HG02938 (cell line): Measurements from ENCODE around the gene ALPG.
"Not testable (repeated sequence)": the region's sequence is repeated elsewhere in the genome, so short reads cannot be mapped to it uniquely, and the experiment has no call there.

Source experiments
- ATAC-seq: cut with Tn5 transposase; IDR thresholded peaks from one replicate; pipeline ENCODE4 v1.9.1; 2021; ENCODE audit warnings: mild to moderate bottlenecking, moderate library complexity; ENCODE audit not compliant: unreplicated experiment

ALPG gene

DNA sequence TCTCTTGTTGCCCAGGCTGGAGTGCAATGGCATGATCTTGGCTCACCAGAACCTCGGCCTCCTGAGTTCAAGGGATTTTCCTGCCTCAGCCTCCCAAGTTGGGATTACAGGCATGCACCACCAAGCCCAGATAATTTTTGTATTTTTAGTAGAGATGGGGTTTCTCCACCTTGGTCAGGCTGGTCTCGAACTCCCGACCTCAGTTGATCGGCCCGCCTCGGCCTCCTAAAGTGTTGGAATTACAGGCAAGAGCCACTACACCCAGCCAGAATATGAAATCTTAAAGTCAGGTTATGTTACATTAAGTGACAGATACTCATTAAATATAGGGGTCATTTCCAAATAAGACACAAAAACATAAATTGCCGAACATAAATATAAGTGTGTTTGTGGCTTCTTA lies 12.2 kb upstream of the ALPG start:
- ATAC-seq = not testable (repeated sequence)

DNA sequence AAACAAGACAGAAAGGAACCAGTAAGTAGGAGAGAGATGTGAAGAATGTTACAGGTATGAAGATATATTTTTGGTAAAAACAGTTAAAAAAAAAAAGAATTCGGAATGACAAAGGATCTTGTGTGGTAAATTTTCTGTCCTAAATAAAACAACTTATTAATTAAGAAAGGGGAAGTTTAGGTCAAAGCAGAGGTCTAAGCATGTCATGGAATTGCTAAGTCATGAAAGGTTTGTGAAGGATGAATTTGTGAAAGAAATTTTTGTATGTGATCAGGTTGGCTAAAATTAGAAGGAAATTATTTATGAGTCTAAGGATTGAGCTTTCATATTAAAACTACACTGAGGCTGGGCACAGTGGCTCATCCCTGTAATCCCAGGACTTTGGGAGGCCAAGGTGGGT lies 11.1 kb upstream of the ALPG start:
- no peak for ATAC-seq

DNA sequence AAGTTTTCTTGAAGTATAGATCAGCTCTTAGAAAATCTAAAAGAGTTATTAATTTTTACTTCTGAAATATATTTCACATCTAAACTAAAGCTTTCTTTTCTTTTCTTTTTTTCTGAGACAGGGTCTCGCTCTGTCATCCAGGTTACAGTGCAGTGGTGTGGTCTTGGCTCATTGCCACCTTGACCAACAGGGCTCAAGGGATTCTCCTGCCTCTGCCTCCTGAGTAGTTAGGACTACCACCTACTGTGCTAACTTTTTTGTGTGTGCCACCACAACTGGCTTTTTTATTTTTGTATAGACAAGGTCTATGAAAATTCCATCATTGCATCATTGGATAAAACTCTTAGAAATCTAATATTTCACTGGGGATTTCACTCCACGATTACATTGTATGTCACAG lies 10.0 kb upstream of the ALPG start:
- ATAC-seq = no peak

DNA sequence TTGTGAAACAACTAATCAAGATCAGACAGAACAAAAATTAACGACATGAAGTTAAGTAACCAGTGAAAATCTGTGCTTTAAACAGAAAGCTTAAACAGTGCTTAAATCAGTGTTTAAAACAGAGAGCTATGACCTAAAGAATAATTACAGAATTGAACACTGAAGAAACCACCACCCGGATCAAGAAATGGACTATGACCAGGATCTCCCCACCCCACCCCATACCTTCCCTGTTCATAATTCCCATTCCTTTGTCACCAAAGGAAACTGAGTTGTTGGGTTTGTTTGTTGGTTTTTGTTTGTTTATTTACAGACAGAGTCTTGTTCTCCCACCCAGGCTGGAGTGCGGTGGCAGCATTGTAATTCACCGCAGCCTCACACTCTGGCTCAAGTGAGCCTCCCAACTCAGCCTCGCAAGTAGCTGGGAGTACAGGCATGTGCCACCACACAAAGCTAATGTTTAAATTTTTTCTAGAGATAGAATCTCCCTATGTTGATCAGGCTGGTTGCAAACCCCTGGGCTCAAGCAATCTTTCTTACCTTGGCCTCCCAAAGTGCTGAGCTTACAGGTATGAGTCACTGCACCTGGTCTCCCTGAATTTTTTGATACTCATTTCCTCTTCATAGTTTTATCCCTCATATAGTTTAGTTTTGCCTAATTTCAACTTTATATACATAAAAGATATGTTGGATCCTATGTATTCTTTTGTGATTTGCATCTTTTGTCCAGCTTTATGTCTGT lies 8.2 kb upstream of the ALPG start:
- ATAC-seq = no peak

DNA sequence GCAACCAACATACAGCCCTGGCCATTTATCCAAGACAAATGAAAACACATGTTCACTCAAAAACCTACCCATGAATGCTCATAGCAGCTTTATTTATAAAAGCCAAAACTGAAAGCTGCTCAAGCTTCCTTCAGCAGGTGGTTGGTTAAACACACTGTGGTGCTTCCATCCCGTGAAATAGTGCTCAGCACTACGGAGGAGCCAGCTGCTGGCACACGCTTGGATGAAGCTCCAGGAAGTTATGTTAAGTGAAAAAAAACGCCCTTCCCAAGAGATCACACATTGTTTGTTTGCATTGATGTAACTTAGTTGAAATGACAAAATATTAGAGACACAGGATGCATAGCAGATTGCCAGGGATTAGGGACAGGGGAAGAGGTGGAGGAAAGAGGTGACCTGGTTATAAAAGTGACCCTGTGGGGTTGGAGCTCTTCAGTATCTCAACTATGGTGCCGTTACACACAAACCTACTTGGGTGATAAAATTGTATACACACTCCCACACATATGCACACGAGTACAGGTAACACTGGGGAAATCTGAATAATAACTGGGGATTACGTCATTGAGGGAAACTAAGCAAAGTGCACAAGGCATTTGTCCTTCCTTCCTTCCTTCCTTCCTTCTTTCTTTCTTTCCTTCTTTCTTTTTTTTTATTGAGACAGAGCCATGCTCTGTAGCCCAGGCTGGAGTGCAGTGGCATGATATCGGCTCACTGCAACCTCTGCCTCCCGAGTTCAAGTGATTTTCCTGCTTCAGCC lies 6.2 kb upstream of the ALPG start:
- no peak for ATAC-seq

DNA sequence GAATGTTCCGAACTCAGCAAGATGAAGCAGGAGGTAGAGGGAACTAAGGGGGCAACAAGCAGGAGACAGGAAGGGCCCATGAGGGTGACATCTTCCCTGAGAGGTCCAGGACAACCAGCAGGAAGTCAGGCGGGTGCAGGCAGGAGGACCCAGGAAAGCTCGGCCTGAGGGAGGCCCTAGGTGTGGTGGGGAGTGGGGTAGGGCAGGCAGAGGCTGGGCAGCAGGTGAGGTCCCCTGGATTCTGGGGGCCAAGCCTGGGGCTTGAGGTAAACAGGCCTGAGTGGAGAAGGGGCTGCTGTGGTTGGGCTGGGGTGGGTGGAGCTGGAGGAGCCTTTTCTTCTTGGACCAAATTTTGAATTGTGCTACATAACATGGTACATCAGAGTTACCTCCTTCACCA lies 4.1 kb upstream of the ALPG start:
- ATAC-seq = no peak

DNA sequence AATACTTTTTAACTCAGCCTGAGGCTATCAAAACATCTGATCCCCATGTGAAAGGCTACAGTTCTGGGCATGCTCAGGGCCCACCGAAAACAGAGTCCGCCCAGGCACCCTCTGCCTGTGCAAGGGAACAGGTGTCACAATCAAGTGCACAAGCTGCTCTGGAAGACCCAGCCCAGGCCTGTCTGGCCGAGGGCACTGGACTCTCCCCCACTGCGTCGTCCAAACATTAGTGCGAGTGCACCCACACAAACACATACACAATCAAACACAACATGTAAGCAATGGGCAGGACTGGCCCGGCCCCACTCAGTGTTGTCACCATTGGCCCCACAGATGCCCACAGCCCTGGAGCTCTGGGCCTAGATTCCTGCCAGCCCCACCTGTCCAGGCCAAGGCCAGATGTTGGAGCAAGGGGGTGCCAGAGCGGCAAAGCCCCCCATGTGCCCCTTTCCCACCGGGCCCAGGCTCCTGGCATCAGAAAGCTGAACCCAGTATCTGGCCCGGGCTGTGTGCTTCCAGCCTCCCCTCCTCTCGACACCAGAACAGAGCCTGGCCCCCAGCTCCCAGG lies 617 bp upstream of the ALPG start:
- ATAC-seq = no peak

DNA sequence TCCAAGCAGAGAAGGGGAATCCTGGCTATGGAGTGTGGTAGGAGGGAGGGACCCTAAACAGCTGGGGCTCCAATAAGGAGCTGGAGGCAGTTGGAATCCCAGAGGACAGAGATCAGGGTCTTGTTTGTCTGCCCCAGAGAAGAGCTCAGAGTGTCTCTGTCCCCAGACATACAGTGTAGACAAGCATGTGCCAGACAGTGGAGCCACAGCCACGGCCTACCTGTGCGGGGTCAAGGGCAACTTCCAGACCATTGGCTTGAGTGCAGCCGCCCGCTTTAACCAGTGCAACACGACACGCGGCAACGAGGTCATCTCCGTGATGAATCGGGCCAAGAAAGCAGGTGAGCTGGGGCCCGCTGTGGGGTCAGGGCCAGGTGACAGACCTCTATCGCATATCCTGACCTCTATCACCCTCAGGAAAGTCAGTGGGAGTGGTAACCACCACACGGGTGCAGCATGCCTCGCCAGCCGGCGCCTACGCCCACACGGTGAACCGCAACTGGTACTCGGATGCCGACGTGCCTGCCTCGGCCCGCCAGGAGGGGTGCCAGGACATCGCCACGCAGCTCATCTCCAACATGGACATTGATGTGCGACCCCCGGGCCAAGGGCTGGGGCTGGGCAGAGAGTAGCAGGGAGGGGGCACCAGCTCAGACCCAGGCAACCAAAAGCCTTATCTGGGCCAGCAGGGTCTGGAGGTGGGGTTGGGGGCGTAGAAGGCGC lies 945 bp downstream of the ALPG start:
- ATAC-seq = not testable (repeated sequence)

DNA sequence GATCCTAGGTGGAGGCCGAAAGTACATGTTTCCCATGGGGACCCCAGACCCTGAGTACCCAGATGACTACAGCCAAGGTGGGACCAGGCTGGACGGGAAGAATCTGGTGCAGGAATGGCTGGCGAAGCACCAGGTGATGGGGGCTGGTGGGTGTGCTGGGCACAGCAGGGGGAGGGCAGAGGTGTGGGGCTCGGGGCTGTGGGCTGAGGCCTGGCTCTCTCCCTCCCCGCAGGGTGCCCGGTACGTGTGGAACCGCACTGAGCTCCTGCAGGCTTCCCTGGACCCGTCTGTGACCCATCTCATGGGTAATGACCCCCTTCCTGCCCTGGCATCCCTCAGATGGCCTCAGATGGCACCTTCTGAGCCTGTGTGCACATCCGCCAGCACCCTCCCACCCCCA lies 1.6 kb downstream of the ALPG start:
- not testable (repeated sequence) for ATAC-seq

DNA sequence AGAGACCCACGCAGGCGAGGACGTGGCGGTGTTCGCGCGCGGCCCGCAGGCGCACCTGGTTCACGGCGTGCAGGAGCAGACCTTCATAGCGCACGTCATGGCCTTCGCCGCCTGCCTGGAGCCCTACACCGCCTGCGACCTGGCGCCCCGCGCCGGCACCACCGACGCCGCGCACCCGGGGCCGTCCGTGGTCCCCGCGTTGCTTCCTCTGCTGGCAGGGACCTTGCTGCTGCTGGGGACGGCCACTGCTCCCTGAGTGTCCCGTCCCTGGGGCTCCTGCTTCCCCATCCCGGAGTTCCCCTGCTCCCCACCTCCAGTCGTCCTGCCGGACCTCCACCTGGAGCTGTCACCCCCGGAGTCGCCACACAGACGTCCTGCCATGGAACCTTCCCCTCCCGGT lies 3.0 kb downstream of the ALPG start:
- not testable (repeated sequence) for ATAC-seq

DNA sequence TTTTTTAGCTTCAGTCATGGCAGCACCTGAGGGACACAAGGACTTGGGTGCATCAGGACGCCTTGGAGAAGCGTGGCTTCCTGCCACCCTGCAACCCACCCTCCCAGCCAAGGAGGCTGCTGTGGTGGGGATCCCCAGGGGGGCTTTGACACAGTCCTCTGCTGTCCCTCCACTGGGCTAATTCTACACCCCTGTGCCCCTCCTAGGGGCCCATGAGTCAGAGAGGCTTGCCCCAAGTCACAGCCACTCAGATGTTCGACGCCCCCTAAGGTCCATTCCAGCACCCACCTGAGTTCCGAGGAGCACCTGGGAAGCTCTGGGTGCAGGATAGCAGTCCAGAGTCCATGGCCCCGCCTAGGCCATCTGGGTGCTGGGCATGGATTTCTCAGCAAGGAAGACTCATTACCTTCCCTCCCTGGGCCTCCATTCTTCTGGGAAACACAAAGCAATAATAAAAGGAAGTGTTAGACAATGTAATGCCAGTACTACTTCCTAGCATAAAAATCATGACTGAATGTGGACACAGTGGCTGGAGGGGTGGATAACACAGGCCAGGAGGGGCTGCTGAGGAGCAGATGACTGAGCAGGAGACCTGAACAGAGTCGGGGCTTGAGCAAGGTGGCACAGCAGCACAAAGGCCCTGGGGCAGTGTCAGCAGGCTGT lies 3.7 kb downstream of the ALPG start:
- no peak for ATAC-seq

DNA sequence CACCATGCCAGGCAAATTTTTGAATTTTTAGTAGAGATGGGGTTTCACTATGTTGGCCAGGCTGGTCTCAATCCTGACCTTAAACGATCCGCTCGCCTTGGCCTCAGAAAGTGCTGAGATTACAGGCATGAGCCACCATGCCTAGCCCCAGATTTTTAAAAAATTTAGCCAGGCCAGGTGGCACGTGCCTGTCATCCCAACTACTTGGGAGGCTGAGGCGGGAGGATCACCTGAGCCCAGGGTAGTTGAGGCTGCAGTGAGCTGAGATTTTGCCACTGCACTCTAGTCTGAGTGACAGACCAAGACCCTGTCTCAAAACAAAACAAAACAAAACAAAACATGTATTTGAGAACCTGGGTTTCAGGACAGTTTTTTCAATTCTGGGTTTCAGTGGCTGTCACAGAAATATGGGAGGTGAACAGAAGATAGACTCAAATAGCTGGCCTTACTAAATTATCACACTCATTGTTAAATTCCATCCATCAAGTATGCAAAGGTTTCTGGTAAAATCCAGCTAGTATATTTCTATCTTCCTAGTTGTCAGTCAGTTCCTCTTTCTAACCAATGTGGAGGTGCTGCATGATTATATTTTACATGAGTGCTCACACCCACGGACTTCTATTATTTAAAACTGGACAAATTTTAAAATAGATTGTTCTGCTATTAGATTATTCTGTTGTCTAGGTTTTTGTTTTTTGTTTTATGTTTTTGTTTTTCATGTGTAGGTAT lies 5.4 kb downstream of the ALPG start:
- ATAC-seq = no peak

DNA sequence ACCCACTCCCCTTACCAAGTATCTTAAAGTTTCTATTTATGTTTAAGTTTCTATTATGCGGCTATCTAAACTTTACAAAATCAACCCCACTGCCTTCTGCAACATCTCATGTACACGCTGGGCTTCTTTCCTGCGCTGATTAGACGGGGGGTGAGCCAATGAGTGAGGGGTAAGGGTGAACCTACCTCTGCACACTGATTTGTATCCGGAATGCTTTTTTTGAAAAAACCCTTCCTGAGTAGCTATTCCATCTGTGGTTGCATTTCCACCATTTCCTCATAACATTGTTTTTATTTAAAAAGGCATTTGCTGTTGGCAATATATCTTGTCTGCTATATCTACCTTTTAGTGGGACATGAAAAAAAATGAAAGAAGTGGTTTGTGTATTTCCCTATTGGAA lies 6.3 kb downstream of the ALPG start:
- no peak for ATAC-seq

DNA sequence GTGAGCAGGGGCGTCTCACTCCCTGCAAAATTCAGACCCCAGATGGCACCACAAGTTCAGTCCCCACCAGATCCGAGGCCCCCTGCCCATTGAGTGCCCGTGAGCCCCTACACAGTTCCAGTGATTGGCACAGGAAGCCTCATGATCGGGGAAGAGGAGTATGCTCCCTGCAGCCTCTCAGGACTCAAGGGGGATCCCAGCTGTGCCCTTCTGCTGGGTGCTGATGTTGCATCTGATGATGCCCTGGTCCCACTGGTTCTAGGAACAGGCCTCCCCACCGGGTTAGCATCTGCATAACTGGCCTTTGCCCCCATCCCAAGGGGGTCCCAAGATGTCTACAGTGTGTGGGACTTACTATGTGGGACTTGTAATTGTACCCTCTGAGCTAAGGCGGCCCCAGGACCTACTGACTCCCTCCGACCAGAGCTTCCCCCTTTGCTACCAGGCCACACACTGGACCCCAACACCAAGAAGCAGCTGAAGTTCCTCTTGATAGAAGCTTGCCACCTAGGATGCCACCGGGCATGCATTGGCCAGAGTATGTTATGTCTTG lies 8.6 kb downstream of the ALPG start:
- ATAC-seq = no peak

DNA sequence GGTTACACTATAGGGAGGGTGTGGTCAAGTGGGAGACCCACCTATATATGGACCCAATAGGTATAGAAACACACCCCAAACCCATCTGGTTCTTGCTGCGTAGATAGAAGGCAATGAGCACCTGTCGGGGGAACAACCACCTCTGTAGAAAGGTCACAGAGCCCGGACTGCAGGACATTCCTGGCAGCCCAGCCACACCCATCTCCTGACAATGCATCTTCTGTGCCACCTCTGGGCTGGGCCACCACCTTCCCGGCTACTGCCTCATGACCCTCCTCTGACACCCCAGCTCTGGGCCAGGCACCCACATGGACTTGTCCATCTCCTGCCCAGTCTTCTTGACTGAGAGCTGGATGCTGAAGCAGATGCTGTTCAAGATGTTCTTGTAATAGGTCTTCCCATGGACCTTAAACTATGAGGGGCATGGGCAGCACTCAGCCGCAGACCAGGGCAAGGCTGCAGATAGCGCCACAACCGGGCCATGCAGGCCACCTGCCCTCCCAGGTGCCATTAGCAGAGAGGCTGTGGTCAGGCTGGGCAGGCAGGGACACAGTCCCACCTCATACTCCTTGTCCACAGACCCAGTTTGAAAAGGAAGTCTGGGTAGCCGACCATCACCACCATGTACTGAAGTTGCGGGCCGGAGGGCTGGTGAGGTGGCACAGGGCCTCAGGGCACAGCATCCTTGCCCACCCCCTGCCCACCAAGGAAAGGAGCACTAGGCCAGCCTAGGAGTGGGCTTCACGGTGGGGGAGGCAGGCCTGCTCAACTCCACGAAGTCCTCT lies 9.3 kb downstream of the ALPG start:
- no peak for ATAC-seq

DNA sequence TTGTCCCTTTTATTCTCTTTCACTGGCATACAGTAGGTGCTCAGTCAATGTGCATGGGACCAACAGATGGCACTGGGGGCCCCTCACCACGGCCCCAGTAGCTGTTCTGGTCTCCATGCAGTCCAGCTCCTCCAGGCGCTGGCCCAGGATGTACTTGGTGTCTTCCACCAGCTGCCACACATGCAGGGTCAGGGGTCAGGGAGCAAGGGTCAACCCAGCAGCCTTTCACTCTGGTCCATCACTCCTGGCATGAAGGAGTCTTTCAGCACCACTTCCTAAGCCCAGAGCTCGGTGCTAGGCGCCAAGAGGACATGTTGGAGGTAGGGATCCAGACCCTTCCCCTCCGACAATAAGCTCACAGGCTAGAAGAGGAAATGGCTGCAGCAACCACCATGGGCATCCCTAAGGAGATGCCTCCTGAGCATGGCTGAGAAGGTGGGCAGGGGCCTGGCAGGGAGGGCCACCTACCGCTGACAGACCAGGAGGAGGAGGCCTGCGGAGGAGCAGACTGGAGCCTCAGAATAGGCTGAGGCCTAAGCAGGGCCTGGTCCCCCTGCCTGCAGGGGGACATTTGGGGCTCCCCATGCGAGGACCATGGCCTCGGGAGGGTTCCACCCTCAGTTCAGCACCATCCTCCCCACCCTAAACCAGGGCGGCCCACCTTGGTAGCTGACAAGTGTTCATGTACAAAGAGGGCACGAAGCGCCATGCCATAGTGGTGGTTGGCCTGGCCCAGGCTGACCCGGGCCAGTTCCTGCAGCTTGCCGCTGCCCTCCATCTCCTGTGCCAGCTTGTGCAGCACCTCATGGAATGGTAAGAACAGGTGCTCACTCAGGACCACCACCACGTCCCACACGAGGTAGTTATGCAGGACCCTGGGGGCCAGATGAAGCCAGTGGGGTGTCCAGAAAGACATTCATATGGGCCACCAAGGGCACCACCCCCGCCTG lies 10.2 kb downstream of the ALPG start:
- no peak for ATAC-seq

DNA sequence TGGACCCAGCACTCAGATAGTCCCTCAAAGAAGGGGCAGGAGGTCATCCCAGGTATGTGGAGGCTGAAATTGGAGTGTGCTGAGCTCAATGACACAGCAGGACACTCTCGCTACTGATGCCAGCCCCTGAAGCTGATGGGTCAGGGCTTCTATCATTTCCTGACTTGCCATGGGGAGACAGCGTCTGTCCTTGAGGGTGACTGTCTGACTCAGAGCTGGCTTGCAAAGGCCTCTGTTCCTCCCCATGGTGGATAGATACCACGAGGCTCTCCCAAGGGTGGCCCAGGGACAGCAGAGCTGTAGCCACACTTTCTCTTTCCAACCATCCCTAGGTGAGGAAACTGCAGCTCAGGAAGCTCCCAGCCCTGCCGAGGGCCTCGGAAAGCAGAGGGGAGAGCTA lies 10.8 kb downstream of the ALPG start:
- ATAC-seq = no peak

DNA sequence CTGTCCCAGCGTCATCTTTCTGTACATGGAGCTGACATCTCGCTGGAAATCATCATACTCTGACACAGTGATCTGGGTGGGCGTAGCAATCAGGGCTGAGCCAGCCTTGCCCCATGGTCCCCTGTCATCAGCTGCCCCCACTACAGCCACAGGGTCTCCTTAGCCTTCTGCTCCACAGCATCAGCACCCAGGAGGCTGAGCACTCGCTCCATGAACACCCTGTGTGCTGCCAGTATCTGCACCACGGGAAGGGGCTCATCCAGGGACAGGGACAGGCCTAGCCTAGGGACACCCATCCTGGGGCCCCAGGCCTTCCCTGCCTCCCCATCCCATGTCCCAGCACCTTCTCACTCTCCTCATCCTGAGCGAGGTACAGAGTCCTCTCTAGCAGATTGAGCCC lies 11.4 kb downstream of the ALPG start:
- ATAC-seq = no peak
